Tibial nerve (tissue), 4 donors: ENCODE results near the gene KREMEN1. TPM values are rescaled to one million over a fixed set of nuclear protein-coding genes. Genes with fewer than 3 reads are reported as not detected.
"Not testable (repeated sequence)": the region's sequence is repeated elsewhere in the genome, so short reads cannot be mapped to it uniquely, and the experiment has no call there.

Experiments used
- DNase-seq, 2 donors: peaks; one replicate each; pipeline ENCODE4 v3.0.0-alpha.2; 2019; ENCODE audit warnings: low spot score in 2 of 2
- H3K27ac ChIP-seq, 4 donors: fragments of 200-600 bp; sonication (generic) in 3 of 4; one replicate each; pipeline ENCODE4 v1.5.1; 2017 to 2019; ENCODE audit warnings: mild to moderate bottlenecking in 1 of 4
- H3K27me3 ChIP-seq, 2 donors: fragments of 200-600 bp; sonication (generic) in 1 of 2; one replicate each; pipeline versions ENCODE4 v1.5.1 to v1.6.0; 2017 to 2019
- H3K36me3 ChIP-seq, 3 donors: fragments of 200-600 bp; sonication (generic); one replicate each; pipeline ENCODE4 v1.5.1; 2018 to 2019
- H3K4me1 ChIP-seq, 4 donors: fragments of 200-600 bp; sonication (generic) in 3 of 4; one replicate each; pipeline ENCODE4 v1.5.1; 2017 to 2019
- H3K4me3 ChIP-seq, 4 donors: fragments of 200-600 bp; sonication (generic) in 3 of 4; one replicate each; pipeline ENCODE4 v1.5.1; 2017 to 2019; ENCODE audit warnings: mild to moderate bottlenecking in 1 of 4, moderate library complexity in 1 of 4
- H3K9me3 ChIP-seq, 4 donors: fragments of 200-600 bp; sonication (generic) in 3 of 4; one replicate each; pipeline ENCODE4 v1.5.1; 2017 to 2019
- CTCF ChIP-seq, 5 experiments: fragments of 200-600 bp in 3 of 5; fragments of 450-650 bp in 2 of 5; sonication (generic) in 3 of 5; IDR thresholded peaks; one replicate each; pipeline ENCODE4 v1.5.1; 2016 to 2019; ENCODE audit warnings: antibody characterized with exemption in 5 of 5, mild to moderate bottlenecking in 3 of 5, moderate library complexity in 2 of 5
- EP300 ChIP-seq, 2 donors: sonication (generic); formaldehyde crosslinking; IDR thresholded peaks; one replicate each; pipeline ENCODE4 v1.6.1; 2017; ENCODE audit warnings: antibody characterized with exemption in 2 of 2, mild to moderate bottlenecking in 1 of 2
- POLR2A ChIP-seq, 2 donors: fragments of 450-650 bp; IDR thresholded peaks; one replicate each; pipeline ENCODE4 v1.6.1; 2017; ENCODE audit warnings: antibody characterized with exemption in 2 of 2, mild to moderate bottlenecking in 2 of 2, moderate library complexity in 2 of 2
- WGBS, 2 donors: methylation state at CpG; one replicate each; pipeline ENCODE4 v1.1.5; 2018; 5-methylcytosine and 5-hydroxymethylcytosine counted together
- total RNA-seq, 4 donors: library from RNA; depleted of rRNA; stranded (reverse); fragments of >200 nt; gene quantifications; one replicate each; pipeline ENCODE4 v1.1.0, GENCODE V29; 2016

Gene KREMEN1
- total RNA-seq, 4 donors from 2014 or later, result 5.4 to 15.1 (median 12.9) TPM

DNA sequence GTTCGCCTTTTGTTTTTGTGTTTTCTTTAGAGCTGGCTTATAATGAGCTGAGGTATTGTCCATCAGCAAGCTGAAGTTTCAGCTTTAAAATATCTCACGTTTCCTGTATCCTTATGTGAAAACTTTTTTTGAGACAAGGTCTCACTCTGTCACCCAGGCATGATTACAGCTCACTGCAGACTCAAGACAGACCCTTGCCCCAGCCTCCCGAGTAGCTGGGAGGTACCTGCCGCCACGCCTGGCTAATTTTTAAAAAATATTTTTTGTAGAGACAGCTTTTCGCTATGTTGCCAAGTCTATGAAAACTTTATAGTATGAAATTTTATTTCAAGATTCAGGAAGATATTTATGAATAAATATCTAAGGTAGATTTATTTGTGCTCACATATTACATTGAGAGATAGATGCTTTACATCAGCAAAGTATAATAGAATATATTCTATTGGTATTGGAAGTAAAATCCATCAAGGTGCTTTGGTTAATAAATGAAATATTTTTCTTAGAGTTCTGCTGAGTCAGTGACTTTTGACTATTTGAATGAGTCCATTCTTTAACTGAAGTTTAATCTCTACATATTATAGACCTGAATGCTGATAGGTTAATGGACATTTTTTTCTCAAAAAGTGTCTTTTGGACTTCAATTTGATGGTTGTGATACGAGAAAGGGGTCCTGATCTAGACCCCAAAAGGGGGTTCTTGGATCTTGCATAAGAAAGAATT lies 10.2 kb downstream of the KREMEN1 start:
- Histone ChIP-seq H3K36me3 (no peaks in the 10 kb centered on the region), H3K27me3 (no peaks in the 10 kb centered on the region), H3K9me3 (no peaks in the 10 kb centered on the region), H3K27ac (no peak overlapping the region), H3K4me3 (no peak overlapping the region), H3K4me1 (peaks cover 0 to 28% (median 2%) of the 10 kb centered on the region in 4 donors)
- no peak for DNase-seq
- 87 to 92% methylated on average over 7 of the region's 7 CpGs for WGBS, 2 donors
- no peak for TF ChIP-seq POLR2A (IDR thresholded peaks at IDR 0.05)
- no peak for TF ChIP-seq EP300 (IDR thresholded peaks at IDR 0.05)
- TF ChIP-seq CTCF (IDR thresholded peaks at IDR 0.05), result no peak

GRCh38 chr22:29083576-29083932 lies 10.7 kb downstream of the KREMEN1 start:
- H3K4me3 ChIP-seq, H3K27ac ChIP-seq, H3K27me3 ChIP-seq, H3K36me3 ChIP-seq, H3K9me3 ChIP-seq, DNase-seq: not testable (repeated sequence)
- WGBS, 2 donors, result 88 to 95% methylated on average over 7 of the region's 7 CpGs
- peaks cover 0 to 28% (median 2%) of the 10 kb centered on the region in 4 donors for H3K4me1 ChIP-seq

GRCh38 chr22:29083933-29084591 lies 11.2 kb downstream of the KREMEN1 start:
- no peak for DNase-seq
- no peaks in the 10 kb centered on the region for H3K36me3 ChIP-seq
- H3K4me3 ChIP-seq, result no peak overlapping the region
- TF ChIP-seq POLR2A (IDR thresholded peaks at IDR 0.05) (no peak), EP300 (IDR thresholded peaks at IDR 0.05) (no peak), CTCF (IDR thresholded peaks at IDR 0.05) (no peak)
- WGBS, 2 donors, result 61 to 75% methylated on average over 5 of the region's 5 CpGs
- peaks cover 0 to 23% (median 2%) of the 10 kb centered on the region in 4 donors for H3K4me1 ChIP-seq
- no peak overlapping the region for H3K27ac ChIP-seq
- no peaks in the 10 kb centered on the region for H3K9me3 ChIP-seq
- no peaks in the 10 kb centered on the region for H3K27me3 ChIP-seq

- TF ChIP-seq POLR2A (IDR thresholded peaks at IDR 0.05) (no peak), EP300 (IDR thresholded peaks at IDR 0.05) (no peak), CTCF (IDR thresholded peaks at IDR 0.05) (no peak)
- H3K27me3 ChIP-seq, result no peaks in the 10 kb centered on the region
- H3K36me3 ChIP-seq, result no peaks in the 10 kb centered on the region
- no peaks in the 10 kb centered on the region for H3K9me3 ChIP-seq
- no peak overlapping the region for H3K27ac ChIP-seq
- H3K4me1 ChIP-seq, result peaks cover 0 to 6% (median 0%) of the 10 kb centered on the region in 4 donors
- no peak for DNase-seq
- 89 to 91% methylated on average over 2 of the region's 2 CpGs for WGBS, 2 donors
- H3K4me3 ChIP-seq, result no peak overlapping the region
These were observed 14.2 kb downstream of the KREMEN1 start for GRCh38 chr22:29087012-29087411.

DNA sequence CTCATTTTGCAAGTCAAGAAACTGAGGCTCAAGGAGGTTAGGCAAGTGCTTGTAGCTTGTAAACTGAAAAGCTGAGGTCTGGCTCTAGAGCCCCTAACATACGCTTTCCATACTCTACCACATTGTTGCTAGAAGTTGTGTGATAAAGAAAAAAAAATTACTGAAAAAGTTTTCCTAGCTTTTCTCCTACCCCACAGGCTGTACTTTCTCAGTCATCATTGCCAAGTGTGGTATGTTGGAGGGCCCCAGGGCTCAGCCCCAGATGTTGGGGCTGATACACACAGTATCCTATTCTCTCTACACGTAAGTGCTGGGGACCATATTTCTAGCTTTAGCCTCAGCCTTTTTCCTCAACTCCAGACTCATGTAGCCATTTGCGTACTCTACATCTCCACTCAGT lies 16.0 kb downstream of the KREMEN1 start:
- WGBS, 2 donors, result 91 to 93% methylated on average over 3 of the region's 3 CpGs
- Histone ChIP-seq H3K36me3 (no peaks in the 10 kb centered on the region), H3K9me3 (no peaks in the 10 kb centered on the region), H3K4me3 (no peak overlapping the region), H3K4me1 (peaks cover 0 to 13% (median 0%) of the 10 kb centered on the region in 4 donors), H3K27me3 (no peaks in the 10 kb centered on the region), H3K27ac (no peak overlapping the region)
- DNase-seq, result no peak
- TF ChIP-seq EP300 (IDR thresholded peaks at IDR 0.05) (no peak), POLR2A (IDR thresholded peaks at IDR 0.05) (no peak), CTCF (IDR thresholded peaks at IDR 0.05) (no peak)
